HCT116 (cell line): ENCODE measurements around the gene SPANXA1. TPM values are rescaled to one million over a fixed set of nuclear protein-coding genes. Genes with fewer than 3 reads are reported as not detected.
"Not testable (repeated sequence)": the region's sequence is repeated elsewhere in the genome, so short reads cannot be mapped to it uniquely, and the experiment has no call there.

Experiments used
- ATAC-seq: fragments of 200-7000 bp; cut with Tn5 transposase; 2 replicates; pipeline ENCODE4 v1.9.1; 2020; ENCODE audit warnings: mild to moderate bottlenecking, moderate library complexity
- Bru-seq: library from RNA; stranded (reverse); fragments of 400-500 nt; gene quantifications from one replicate; lab custom pipeline; 2021; lab: Mats Ljungman, UMichigan
- BruChase-seq, 2 experiments: library from RNA; stranded (reverse); fragments of 400-500 nt; gene quantifications; one replicate each; lab custom pipeline; 2021; lab: Mats Ljungman, UMichigan
- BruUV-seq: library from RNA; stranded (reverse); fragments of 400-500 nt; replicated peaks from 2 replicates; lab custom pipeline; 2021; lab: Mats Ljungman, UMichigan
- CTCF ChIA-PET: fragments of 300-600 bp; sonication (Branson Sonifier 250); formaldehyde crosslinking; loops from one replicate; lab custom pipeline; 2021; ENCODE audit warnings: antibody characterized with exemption; lab: Charles Lee
- POLR2A ChIA-PET: fragments of 300-600, 350-600 bp; sonication (Branson Sonifier 250); formaldehyde crosslinking; loops from one replicate; lab custom pipeline; 2021; ENCODE audit warnings: antibody characterized with exemption; lab: Charles Lee
- RAD21 ChIA-PET, 2 experiments: fragments of 300-600 bp; sonication (Branson Sonifier 250); formaldehyde crosslinking; loops; one replicate each; lab custom pipeline; 2023; ENCODE audit warnings: low total read pairs in 2 of 2; ENCODE audit not compliant: uncharacterized antibody in 2 of 2, unreplicated experiment in 2 of 2, low non-redundant PET in 1 of 2; lab: Charles Lee
- DNase-seq: peaks from one replicate; pipeline ENCODE4 v3.0.0-alpha.2; 2010; ENCODE audit warnings: low read depth, low spot score
- H2AFZ ChIP-seq: fragments of 200-600 bp; shearing (Covaris generic), sonication (generic); 2 replicates; pipeline ENCODE4 v1.6.1; 2017; ENCODE audit warnings: low read depth, mixed run types, mixed read lengths, antibody characterized with exemption, low read length; ENCODE audit not compliant: poor library complexity, severe bottlenecking
- H3K27ac ChIP-seq: 2 replicates; pipeline ENCODE4 v1.5.1; 2012; ENCODE audit warnings: low read depth, low read length
- H3K27me3 ChIP-seq: fragments of 200-600 bp; sonication (generic); 2 replicates; pipeline ENCODE4 v1.6.1; 2016; ENCODE audit warnings: mixed run types, low read length, mixed read lengths; ENCODE audit not compliant: insufficient read depth
- H3K36me3 ChIP-seq, 2 experiments: fragments of 200-500 bp in 1 of 2; fragments of 200-600 bp in 1 of 2; sonication (Bioruptor generic) in 1 of 2; sonication (generic) in 1 of 2; 2 replicates each; pipeline versions ENCODE4 v1.5.1 to v1.6.1; 2014 to 2016; ENCODE audit warnings: low read length in 2 of 2, inconsistent platforms in 1 of 2, mixed read lengths in 1 of 2, mixed run types in 1 of 2; ENCODE audit not compliant: insufficient read depth in 2 of 2, control insufficient read depth in 1 of 2
- H3K4me1 ChIP-seq, 2 experiments: fragments of 200-600 bp in 1 of 2; sonication (generic) in 1 of 2; 2 replicates each; pipeline versions ENCODE4 v1.5.1 to v1.6.1; 2012 to 2017; ENCODE audit warnings: low read length in 2 of 2, inconsistent platforms in 1 of 2, mild to moderate bottlenecking in 1 of 2, mixed read lengths in 1 of 2, mixed run types in 1 of 2, moderate library complexity in 1 of 2; ENCODE audit not compliant: insufficient read depth in 2 of 2, control insufficient read depth in 1 of 2
- H3K4me2 ChIP-seq: fragments of 200-600 bp; sonication (generic); 2 replicates; pipeline ENCODE4 v1.6.1; 2017; ENCODE audit warnings: mixed run types, low read length, mixed read lengths
- H3K4me3 ChIP-seq, 2 experiments: fragments of 200-600 bp in 1 of 2; sonication (generic) in 1 of 2; replicated peaks in 1 of 2; 2 replicates each; pipeline ENCODE4 v1.5.1; 2011 to 2016; ENCODE audit warnings: low read length in 2 of 2, control low read depth in 1 of 2, low read depth in 1 of 2, mild to moderate bottlenecking in 1 of 2, mixed read lengths in 1 of 2, mixed run types in 1 of 2
- H3K79me2 ChIP-seq: fragments of 200-600 bp; sonication (generic); 2 replicates; pipeline ENCODE4 v1.6.1; 2017; ENCODE audit warnings: mild to moderate bottlenecking, mixed run types, low read length, moderate library complexity, mixed read lengths; ENCODE audit not compliant: insufficient read depth
- H3K9ac ChIP-seq: fragments of 200-600 bp; sonication (generic); 2 replicates; pipeline ENCODE4 v1.6.1; 2016; ENCODE audit warnings: low read length, mixed read lengths
- H3K9me2 ChIP-seq: fragments of 200-600 bp; sonication (generic), shearing (Covaris generic); 2 replicates; pipeline ENCODE4 v1.6.1; 2017; ENCODE audit warnings: mixed run types, mild to moderate bottlenecking, moderate library complexity; ENCODE audit not compliant: insufficient read depth
- H3K9me3 ChIP-seq, 2 experiments: fragments of 200-500 bp in 1 of 2; fragments of 200-600 bp in 1 of 2; sonication (Bioruptor generic) in 1 of 2; sonication (generic) in 1 of 2; 2 replicates each; pipeline ENCODE4 v1.6.1; 2014 to 2017; ENCODE audit warnings: low read length in 2 of 2, mixed read lengths in 2 of 2, inconsistent platforms in 1 of 2, low read depth in 1 of 2, mild to moderate bottlenecking in 1 of 2, mixed run types in 1 of 2, moderate library complexity in 1 of 2; ENCODE audit not compliant: control insufficient read depth in 1 of 2, insufficient read depth in 1 of 2
- H4K20me1 ChIP-seq: fragments of 200-600 bp; sonication (generic), shearing (Covaris generic); 2 replicates; pipeline ENCODE4 v1.6.1; 2017; ENCODE audit warnings: mixed run types, mild to moderate bottlenecking, moderate library complexity; ENCODE audit not compliant: insufficient read depth
- CBX3 ChIP-seq: IDR thresholded peaks from 2 replicates; pipeline ENCODE4 v1.6.1; 2012; ENCODE audit warnings: low read depth
- CEBPB ChIP-seq: IDR thresholded peaks from 2 replicates; pipeline ENCODE4 v1.6.1; 2012; ENCODE audit warnings: low read depth
- CTCF ChIP-seq, 3 experiments: fragments of 200-600 bp in 1 of 3; sonication (generic) in 1 of 3; IDR thresholded peaks in 2 of 3; conservative IDR thresholded peaks in 1 of 3; 2 replicates each; pipeline ENCODE4 v1.5.1; 2012 to 2017; ENCODE audit warnings: low read depth in 2 of 3, low read length in 2 of 3, antibody characterized with exemption in 1 of 3, borderline replicate concordance in 1 of 3, control low read depth in 1 of 3, mild to moderate bottlenecking in 1 of 3, mixed read lengths in 1 of 3, mixed run types in 1 of 3, moderate library complexity in 1 of 3; ENCODE audit not compliant: insufficient read depth in 1 of 3
- EGR1 ChIP-seq: IDR thresholded peaks from 2 replicates; pipeline ENCODE4 v1.6.1; 2012; ENCODE audit warnings: low read depth
- POLR2A ChIP-seq: IDR thresholded peaks from 2 replicates; pipeline ENCODE4 v1.7.0; 2011; ENCODE audit warnings: borderline replicate concordance; ENCODE audit not compliant: insufficient read depth, insufficient read length; ENCODE audit errors: extremely low read depth
- RAD21 ChIP-seq: IDR thresholded peaks from 2 replicates; pipeline ENCODE4 v1.6.1; 2012; ENCODE audit warnings: low read depth, mild to moderate bottlenecking
- SIN3A ChIP-seq: IDR thresholded peaks from 2 replicates; pipeline ENCODE4 v1.6.1; 2012; ENCODE audit warnings: low read depth
- SRF ChIP-seq: IDR thresholded peaks from 2 replicates; pipeline ENCODE4 v1.6.1; 2012; ENCODE audit warnings: low read depth
- TCF7L2 ChIP-seq: IDR thresholded peaks from 2 replicates; pipeline ENCODE4 v1.7.0; 2011; ENCODE audit warnings: borderline replicate concordance, inconsistent platforms; ENCODE audit not compliant: insufficient read depth, insufficient read length; ENCODE audit errors: extremely low read depth
- ZBTB33 ChIP-seq: IDR thresholded peaks from 2 replicates; pipeline ENCODE4 v1.6.1; 2011; ENCODE audit warnings: mild to moderate bottlenecking, low read length, moderate library complexity; ENCODE audit not compliant: insufficient replicate concordance; ENCODE audit errors: extremely low read depth
- intact Hi-C: fragments of 100-400 bp; cut with micrococcal nuclease; formaldehyde crosslinking; loops from 2 replicates; pipeline ENCODE4 v1.10.0; 2022
- long read RNA-seq: library from polyadenylated mRNA; unstranded; transcript quantifications from one replicate; pipeline ENCODE4 v2.0.0, GENCODE V29; 2021; ENCODE audit not compliant: unreplicated experiment
- polyA plus RNA-seq: library from polyadenylated mRNA; unstranded; fragments of >200 nt; gene quantifications from 2 replicates; pipeline ENCODE4 v1.2.1, GENCODE V29; 2012; ENCODE audit warnings: missing spikeins
- total RNA-seq: library from RNA; stranded (reverse); gene quantifications from one replicate; pipeline ENCODE4 v1.2.1, GENCODE V29; 2021; ENCODE audit not compliant: unreplicated experiment

Gene SPANXA1
- not detected for total RNA-seq
- not detected in 2 replicates for polyA plus RNA-seq
- Bru-seq, nascent RNA: not detected
- not detected for BruChase-seq, experiment 1, labeled RNA remaining after a 6-hour chase
- BruChase-seq, experiment 2, labeled RNA remaining after a 2-hour chase: not detected
- long read RNA-seq: 0 reads

- RAD21 ChIA-PET: not testable (repeated sequence)
Measured at GRCh38 chrX:141584638-141585037, at the start of gene SPANXA1. Gene SPANXA1 (minus strand): TSS chrX:141584738. CDS start chrX:141584678, 60 bp downstream.

GRCh38 chrX:141632124-141632523 lies 47.6 kb upstream of the SPANXA1 start:
- no peaks in the 10 kb centered on the region for H3K4me1 ChIP-seq
- no peak overlapping the region for H3K9ac ChIP-seq
- no peak overlapping the region for H3K27ac ChIP-seq
- H3K4me2 ChIP-seq: no peak overlapping the region
- no TSS peak for BruUV-seq
- no peaks in the 10 kb centered on the region for H3K36me3 ChIP-seq
- ChIA-PET CTCF (no interaction called here), RAD21 (no interaction called here), POLR2A (no interaction called here)
- no peak overlapping the region for H2AFZ ChIP-seq
- TF ChIP-seq EGR1: no peak
- TF ChIP-seq POLR2A: no peak
- TF ChIP-seq RAD21: no peak
- TF ChIP-seq ZBTB33: no peak
- no peak for TF ChIP-seq TCF7L2
- no peak for TF ChIP-seq CTCF (IDR thresholded peaks at IDR 0.05 in 2 of 3, conservative IDR thresholded peaks at IDR 0.05 in 1 of 3; ENCODE audit: borderline replicate concordance in 1 of 3, insufficient read depth in 1 of 3, low read depth in 2 of 3, low read length in 2 of 3)
- no peak for TF ChIP-seq CBX3
- no peak for TF ChIP-seq SIN3A
- TF ChIP-seq CEBPB: no peak
- no peak for TF ChIP-seq SRF
- no peaks in the 10 kb centered on the region for H4K20me1 ChIP-seq
- DNase-seq (no peak), ATAC-seq (no peak)
- intact Hi-C loops: no loop called here
- H3K27me3 ChIP-seq: no peaks in the 10 kb centered on the region
- H3K79me2 ChIP-seq: no peaks in the 10 kb centered on the region
- no peak overlapping the region for H3K4me3 ChIP-seq
- H3K9me2 ChIP-seq: no peaks in the 10 kb centered on the region
- no peaks in the 10 kb centered on the region for H3K9me3 ChIP-seq

More at GRCh38 chrX:141584638-141585037, at the start of gene SPANXA1:
- H3K27me3 ChIP-seq, H3K4me1 ChIP-seq, H3K4me2 ChIP-seq, H3K9ac ChIP-seq, H4K20me1 ChIP-seq, H2AFZ ChIP-seq, H3K36me3 ChIP-seq, POLR2A ChIA-PET, H3K4me3 ChIP-seq, H3K9me2 ChIP-seq, ATAC-seq, H3K9me3 ChIP-seq, H3K27ac ChIP-seq, DNase-seq, intact Hi-C loops, H3K79me2 ChIP-seq, BruUV-seq, CTCF ChIA-PET: not testable (repeated sequence)
